RWPE1 (cell line): ENCODE results near the gene CALN1.

Experiments used
- CTCF ChIA-PET: fragments of 350-600 bp; sonication (Branson Sonifier 250); formaldehyde crosslinking; extraction: SDS; loops from one replicate; lab custom pipeline; 2021; lab: Yijun Ruan, JAX
- POLR2A ChIA-PET: fragments of 400-600 bp; formaldehyde crosslinking; extraction: SDS; loops from one replicate; lab custom pipeline; 2020; ENCODE audit warnings: antibody characterized with exemption; ENCODE audit not compliant: low non-redundant PET; lab: Yijun Ruan, JAX
- DNase-seq: peaks from one replicate; pipeline ENCODE4 v3.0.0; 2012; ENCODE audit warnings: low spot score
- H3K27ac ChIP-seq: fragments of 450-650 bp; 2 replicates; pipeline ENCODE4 v1.5.1; 2017
- TF ChIP-seq, protein P1 (sequence below): fragments of 450-650 bp; conservative IDR thresholded peaks from 2 replicates; pipeline ENCODE4 v1.5.1; 2017; ENCODE audit warnings: low read depth, mild to moderate bottlenecking

Gene CALN1

GRCh38 chr7:71912476-71912875 lies 499.7 kb downstream of the CALN1 start:
- TF ChIP-seq, protein P1, sequence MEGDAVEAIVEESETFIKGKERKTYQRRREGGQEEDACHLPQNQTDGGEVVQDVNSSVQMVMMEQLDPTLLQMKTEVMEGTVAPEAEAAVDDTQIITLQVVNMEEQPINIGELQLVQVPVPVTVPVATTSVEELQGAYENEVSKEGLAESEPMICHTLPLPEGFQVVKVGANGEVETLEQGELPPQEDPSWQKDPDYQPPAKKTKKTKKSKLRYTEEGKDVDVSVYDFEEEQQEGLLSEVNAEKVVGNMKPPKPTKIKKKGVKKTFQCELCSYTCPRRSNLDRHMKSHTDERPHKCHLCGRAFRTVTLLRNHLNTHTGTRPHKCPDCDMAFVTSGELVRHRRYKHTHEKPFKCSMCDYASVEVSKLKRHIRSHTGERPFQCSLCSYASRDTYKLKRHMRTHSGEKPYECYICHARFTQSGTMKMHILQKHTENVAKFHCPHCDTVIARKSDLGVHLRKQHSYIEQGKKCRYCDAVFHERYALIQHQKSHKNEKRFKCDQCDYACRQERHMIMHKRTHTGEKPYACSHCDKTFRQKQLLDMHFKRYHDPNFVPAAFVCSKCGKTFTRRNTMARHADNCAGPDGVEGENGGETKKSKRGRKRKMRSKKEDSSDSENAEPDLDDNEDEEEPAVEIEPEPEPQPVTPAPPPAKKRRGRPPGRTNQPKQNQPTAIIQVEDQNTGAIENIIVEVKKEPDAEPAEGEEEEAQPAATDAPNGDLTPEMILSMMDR, result no peak
- ChIA-PET POLR2A (no interaction called here), CTCF (no interaction called here)

GRCh38 chr7:71911051-71911450 lies 501.1 kb downstream of the CALN1 start:
- TF ChIP-seq, protein P1, result no peak
- no peak overlapping the region for H3K27ac ChIP-seq
- no peak for DNase-seq
- ChIA-PET CTCF (no interaction called here), POLR2A (no interaction called here)

More at GRCh38 chr7:71912476-71912875, 499.7 kb downstream of the CALN1 start:
- H3K27ac ChIP-seq, result no peak overlapping the region
- DNase-seq, result no peak

- TF ChIP-seq, protein P1, result no peak
- ChIA-PET POLR2A (no interaction called here), CTCF (no interaction called here)
- DNase-seq, result no peak
- no peak overlapping the region for H3K27ac ChIP-seq
These were observed 506.3 kb downstream of the CALN1 start for GRCh38 chr7:71905821-71906220.

- POLR2A ChIA-PET, result no interaction called here
- TF ChIP-seq, protein P1, result no peak
- DNase-seq, result no peak
- no peak overlapping the region for H3K27ac ChIP-seq
- CTCF ChIA-PET, result no interaction called here
These were observed 507.7 kb downstream of the CALN1 start for GRCh38 chr7:71904484-71904883.

- POLR2A ChIA-PET, result no interaction called here
- TF ChIP-seq, protein P1, result no peak
- no peak for DNase-seq
- CTCF ChIA-PET, result interaction anchor here (0.7 kb wide), 1 partner anchor 617 kb away, joined by 3 read pairs; no protein-coding TSS in a partner anchor
- H3K27ac ChIP-seq, result no peak overlapping the region
These were observed 511.6 kb downstream of the CALN1 start for GRCh38 chr7:71900556-71900955.

- CTCF ChIA-PET, result no interaction called here
- no peak for DNase-seq
- TF ChIP-seq, protein P1, result no peak
- H3K27ac ChIP-seq, result no peak overlapping the region
- POLR2A ChIA-PET, result no interaction called here
These were observed 515.6 kb downstream of the CALN1 start for GRCh38 chr7:71896535-71896934.
